ENCODE results near the gene KCNH6. TPM values are rescaled to one million over a fixed set of nuclear protein-coding genes. Genes with fewer than 3 reads are reported as not detected.

The KCNH6 gene
- total RNA-seq, 4 donors from 2014 or later, result not detected

- TF ChIP-seq POLR2A (IDR thresholded peaks at IDR 0.05) (no peak), EP300 (IDR thresholded peaks at IDR 0.05) (no peak)
- TF ChIP-seq, protein P1, sequence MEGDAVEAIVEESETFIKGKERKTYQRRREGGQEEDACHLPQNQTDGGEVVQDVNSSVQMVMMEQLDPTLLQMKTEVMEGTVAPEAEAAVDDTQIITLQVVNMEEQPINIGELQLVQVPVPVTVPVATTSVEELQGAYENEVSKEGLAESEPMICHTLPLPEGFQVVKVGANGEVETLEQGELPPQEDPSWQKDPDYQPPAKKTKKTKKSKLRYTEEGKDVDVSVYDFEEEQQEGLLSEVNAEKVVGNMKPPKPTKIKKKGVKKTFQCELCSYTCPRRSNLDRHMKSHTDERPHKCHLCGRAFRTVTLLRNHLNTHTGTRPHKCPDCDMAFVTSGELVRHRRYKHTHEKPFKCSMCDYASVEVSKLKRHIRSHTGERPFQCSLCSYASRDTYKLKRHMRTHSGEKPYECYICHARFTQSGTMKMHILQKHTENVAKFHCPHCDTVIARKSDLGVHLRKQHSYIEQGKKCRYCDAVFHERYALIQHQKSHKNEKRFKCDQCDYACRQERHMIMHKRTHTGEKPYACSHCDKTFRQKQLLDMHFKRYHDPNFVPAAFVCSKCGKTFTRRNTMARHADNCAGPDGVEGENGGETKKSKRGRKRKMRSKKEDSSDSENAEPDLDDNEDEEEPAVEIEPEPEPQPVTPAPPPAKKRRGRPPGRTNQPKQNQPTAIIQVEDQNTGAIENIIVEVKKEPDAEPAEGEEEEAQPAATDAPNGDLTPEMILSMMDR (IDR thresholded peaks at IDR 0.05), result no peak
- WGBS, 2 donors, result 93 to 95% methylated on average over 24 of the region's 24 CpGs
- peaks cover 0 to 9% (median 6%) of the 10 kb centered on the region in 4 donors for H3K4me1 ChIP-seq
- no peak overlapping the region for H3K4me3 ChIP-seq
- H3K27me3 ChIP-seq, result peaks cover 0 to 36% of the 10 kb centered on the region in 2 donors
- H3K36me3 ChIP-seq, result no peaks in the 10 kb centered on the region
- H3K27ac ChIP-seq, result no peak overlapping the region
- no peak for DNase-seq (ENCODE audit: low spot score in 2 of 2)
- H3K9me3 ChIP-seq, result no peaks in the 10 kb centered on the region
Observed at GRCh38 chr17:63535640-63536039, 12.5 kb downstream of the KCNH6 start.

DNA sequence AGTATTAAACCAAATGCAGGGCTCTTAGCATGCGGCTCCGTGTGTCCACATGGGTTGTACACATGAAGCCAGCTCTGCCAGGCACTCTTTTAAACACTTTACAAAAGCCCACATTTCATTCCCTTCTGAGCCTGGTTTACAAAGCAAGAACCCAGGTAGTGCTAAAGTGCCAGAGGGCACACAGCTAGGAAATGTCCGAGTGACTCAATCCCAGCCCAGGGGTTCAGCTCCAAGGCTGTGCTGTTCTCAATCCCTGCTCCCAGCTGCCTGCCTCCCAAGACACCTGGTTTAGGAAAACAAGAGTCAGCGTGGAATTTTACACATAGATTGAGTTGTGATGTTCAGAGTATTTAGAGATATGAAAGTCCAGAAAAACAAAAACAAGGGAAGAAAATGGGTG lies 13.8 kb downstream of the KCNH6 start:
- TF ChIP-seq POLR2A (IDR thresholded peaks at IDR 0.05) (no peak), EP300 (IDR thresholded peaks at IDR 0.05) (no peak)
- TF ChIP-seq, protein P1 (IDR thresholded peaks at IDR 0.05), result no peak
- no peaks in the 10 kb centered on the region for H3K36me3 ChIP-seq
- no peak overlapping the region for H3K27ac ChIP-seq
- no peaks in the 10 kb centered on the region for H3K9me3 ChIP-seq
- peaks cover 0 to 36% of the 10 kb centered on the region in 2 donors for H3K27me3 ChIP-seq
- peaks cover 0 to 9% (median 6%) of the 10 kb centered on the region in 4 donors for H3K4me1 ChIP-seq
- no peak for DNase-seq (ENCODE audit: low spot score in 2 of 2)
- no peak overlapping the region for H3K4me3 ChIP-seq
- 79% methylated on average over 4 of the region's 4 CpGs for WGBS, 2 donors

DNA sequence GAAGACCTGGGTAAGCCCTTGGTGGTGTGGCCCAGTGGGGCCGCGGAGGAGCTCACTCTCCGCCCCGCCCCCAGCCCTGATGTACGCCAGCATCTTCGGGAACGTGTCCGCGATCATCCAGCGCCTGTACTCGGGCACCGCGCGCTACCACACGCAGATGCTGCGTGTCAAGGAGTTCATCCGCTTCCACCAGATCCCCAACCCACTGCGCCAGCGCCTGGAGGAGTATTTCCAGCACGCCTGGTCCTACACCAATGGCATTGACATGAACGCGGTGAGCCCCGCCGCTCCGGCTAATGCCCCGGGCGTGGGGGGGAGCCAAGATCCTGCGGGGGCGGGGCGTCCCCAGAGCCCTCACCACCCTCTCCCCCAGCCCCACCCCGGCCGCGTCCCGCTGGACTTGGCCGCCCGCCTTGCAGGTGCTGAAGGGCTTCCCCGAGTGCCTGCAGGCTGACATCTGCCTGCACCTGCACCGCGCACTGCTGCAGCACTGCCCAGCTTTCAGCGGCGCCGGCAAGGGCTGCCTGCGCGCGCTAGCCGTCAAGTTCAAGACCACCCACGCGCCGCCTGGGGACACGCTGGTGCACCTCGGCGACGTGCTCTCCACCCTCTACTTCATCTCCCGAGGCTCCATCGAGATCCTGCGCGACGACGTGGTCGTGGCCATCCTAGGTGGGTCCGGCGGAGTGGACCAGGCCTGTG lies 15.0 kb downstream of the KCNH6 start:
- Histone ChIP-seq H3K27ac (no peak overlapping the region), H3K36me3 (no peaks in the 10 kb centered on the region), H3K9me3 (no peaks in the 10 kb centered on the region), H3K4me1 (peaks cover 0 to 9% (median 6%) of the 10 kb centered on the region in 4 donors), H3K4me3 (peak overlapping the region in 1 of 4 donors; percentile 6), H3K27me3 (peaks cover 0 to 36% of the 10 kb centered on the region in 2 donors)
- no peak for DNase-seq (ENCODE audit: low spot score in 2 of 2)
- TF ChIP-seq POLR2A (IDR thresholded peaks at IDR 0.05), result no peak
- no peak for TF ChIP-seq EP300 (IDR thresholded peaks at IDR 0.05)
- TF ChIP-seq, protein P1 (IDR thresholded peaks at IDR 0.05), result no peak
- WGBS, 2 donors, result 5 to 10% methylated on average over 14 to 56 of the region's 62 CpGs

- TF ChIP-seq EP300 (IDR thresholded peaks at IDR 0.05), result no peak
- TF ChIP-seq, protein P1 (IDR thresholded peaks at IDR 0.05), result no peak
- TF ChIP-seq POLR2A (IDR thresholded peaks at IDR 0.05), result no peak
- peaks cover 0 to 9% (median 6%) of the 10 kb centered on the region in 4 donors for H3K4me1 ChIP-seq
- WGBS, 2 donors, result 66 to 70% methylated on average over 8 to 9 of the region's 9 CpGs
- H3K27me3 ChIP-seq, result peaks cover 0 to 36% of the 10 kb centered on the region in 2 donors
- H3K4me3 ChIP-seq, result peak overlapping the region in 1 of 4 donors; percentile 6
- no peaks in the 10 kb centered on the region for H3K9me3 ChIP-seq
- no peak for DNase-seq (ENCODE audit: low spot score in 2 of 2)
- H3K27ac ChIP-seq, result no peak overlapping the region
- no peaks in the 10 kb centered on the region for H3K36me3 ChIP-seq
Observed at GRCh38 chr17:63538693-63539595, 15.8 kb downstream of the KCNH6 start.

DNA sequence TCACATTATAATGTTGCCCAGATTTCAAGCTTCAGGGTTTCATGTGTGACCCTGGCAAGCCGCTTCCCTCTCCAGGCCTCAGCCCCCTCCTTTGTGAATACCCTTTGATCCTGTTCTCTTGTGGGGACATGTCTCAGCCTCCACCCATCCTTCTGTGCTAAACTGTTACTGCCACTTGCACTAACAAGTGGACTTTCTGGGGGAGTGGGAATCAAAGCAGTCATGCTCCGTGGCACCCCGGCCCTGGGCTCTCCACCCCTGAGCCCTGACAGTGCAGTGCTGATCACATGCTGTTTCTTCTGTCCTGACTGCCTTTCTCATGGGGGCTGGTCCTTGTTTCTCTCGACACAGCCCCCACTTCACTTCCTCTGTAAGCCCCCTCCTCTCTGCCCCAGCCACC lies 17.4 kb downstream of the KCNH6 start:
- H3K36me3 ChIP-seq, result no peaks in the 10 kb centered on the region
- WGBS, 2 donors, result 56 to 59% methylated on average over 4 of the region's 4 CpGs
- no peak overlapping the region for H3K4me3 ChIP-seq
- no peaks in the 10 kb centered on the region for H3K9me3 ChIP-seq
- H3K27me3 ChIP-seq, result peaks cover 0 to 36% of the 10 kb centered on the region in 2 donors
- TF ChIP-seq, protein P1 (IDR thresholded peaks at IDR 0.05), result no peak
- TF ChIP-seq EP300 (IDR thresholded peaks at IDR 0.05), result no peak
- TF ChIP-seq POLR2A (IDR thresholded peaks at IDR 0.05), result no peak
- H3K4me1 ChIP-seq, result peaks cover 0 to 9% (median 6%) of the 10 kb centered on the region in 4 donors
- DNase-seq (ENCODE audit: low spot score in 2 of 2), result no peak
- no peak overlapping the region for H3K27ac ChIP-seq
